HG03066 (cell line): ENCODE measurements around the gene TMEM42.
A peak's percentile ranks its signal among the peaks of the same experiment; 100 is the strongest.
"Not testable (repeated sequence)": the region's sequence is repeated elsewhere in the genome, so short reads cannot be mapped to it uniquely, and the experiment has no call there.

ENCODE experiments used
- ATAC-seq: cut with Tn5 transposase; IDR thresholded peaks from one replicate; pipeline ENCODE4 v1.9.1; 2021; ENCODE audit warnings: low read depth; ENCODE audit not compliant: unreplicated experiment

Gene TMEM42

DNA sequence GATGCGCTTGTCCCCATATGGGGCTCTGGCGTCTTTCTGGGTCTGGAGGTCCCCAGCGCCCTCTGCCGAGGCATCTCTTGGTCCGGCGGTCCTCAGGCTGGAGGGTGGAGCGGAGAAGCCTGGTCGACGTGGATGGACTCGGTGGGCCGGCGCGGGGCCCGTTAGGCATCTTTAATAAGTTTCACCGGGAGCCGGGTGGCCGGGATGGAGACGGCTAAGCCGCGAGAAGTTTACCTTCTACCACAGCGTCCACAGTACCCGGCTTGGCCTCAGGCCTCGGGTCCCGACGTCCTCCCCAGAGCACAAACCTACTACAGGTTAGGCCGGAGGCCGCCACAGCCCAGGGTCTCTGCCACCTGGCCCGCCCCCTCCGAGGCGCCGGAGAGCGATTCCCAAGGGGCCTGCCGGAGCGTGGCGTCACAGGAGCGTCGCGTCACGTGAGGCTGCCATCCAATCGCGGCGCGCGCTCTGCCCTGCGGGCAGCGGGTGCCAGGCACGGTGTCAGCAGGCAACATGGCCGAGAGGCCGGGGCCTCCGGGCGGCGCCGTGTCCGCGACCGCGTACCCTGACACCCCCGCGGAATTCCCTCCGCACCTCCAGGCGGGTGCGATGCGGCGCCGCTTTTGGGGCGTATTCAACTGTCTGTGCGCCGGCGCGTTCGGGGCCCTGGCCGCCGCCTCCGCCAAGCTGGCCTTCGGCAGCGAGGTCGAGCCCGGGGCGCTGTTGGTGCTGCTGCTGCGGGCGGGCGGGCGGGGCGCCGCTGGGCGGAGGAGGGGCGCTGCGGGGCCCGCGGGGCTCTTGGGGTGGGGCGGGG lies at the start of gene TMEM42:
Gene TMEM42, plus strand, starts transcription at position 501 of the 814 bp plus-strand sequence. Its CDS starts 13 bp downstream, at position 514.
- peak; percentile 86 for ATAC-seq

DNA sequence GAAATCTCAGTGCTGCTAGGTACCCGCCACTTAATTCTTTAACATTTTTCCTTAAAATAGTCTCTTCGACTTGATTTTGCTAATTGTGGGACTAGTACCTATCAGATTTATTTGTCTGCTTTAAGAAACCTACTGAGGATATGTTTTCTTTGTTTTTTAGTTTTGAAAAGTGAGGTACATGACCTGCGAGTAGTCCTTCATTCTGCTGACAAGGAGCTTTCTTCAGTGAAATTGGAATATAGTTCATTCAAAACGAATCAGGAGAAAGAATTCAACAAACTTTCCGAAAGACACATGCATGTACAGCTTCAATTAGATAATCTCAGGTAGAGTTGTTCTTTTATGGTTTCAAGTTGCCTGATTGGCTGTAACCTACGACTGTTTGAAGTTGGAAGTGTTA lies 47.0 kb upstream of the TMEM42 start:
- ATAC-seq, result no peak

DNA sequence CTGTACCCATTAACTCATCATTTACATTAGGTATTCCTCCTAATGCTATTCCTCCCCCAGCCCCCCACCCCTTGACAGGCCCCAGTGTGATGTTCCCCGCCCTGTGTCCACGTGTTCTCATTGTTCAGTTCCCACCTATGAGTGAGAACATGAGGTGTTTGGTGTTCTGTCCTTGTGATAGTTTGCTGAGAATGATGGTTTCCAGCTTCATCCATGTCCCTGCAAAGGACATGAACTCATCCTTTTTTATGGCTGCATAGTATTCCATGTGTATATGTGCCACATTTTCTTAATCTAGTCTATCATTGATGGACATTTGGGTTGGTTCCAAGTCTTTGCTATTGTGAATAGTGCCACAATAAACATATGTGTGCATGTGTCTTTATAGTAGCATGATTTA lies 45.4 kb upstream of the TMEM42 start:
- not testable (repeated sequence) for ATAC-seq

DNA sequence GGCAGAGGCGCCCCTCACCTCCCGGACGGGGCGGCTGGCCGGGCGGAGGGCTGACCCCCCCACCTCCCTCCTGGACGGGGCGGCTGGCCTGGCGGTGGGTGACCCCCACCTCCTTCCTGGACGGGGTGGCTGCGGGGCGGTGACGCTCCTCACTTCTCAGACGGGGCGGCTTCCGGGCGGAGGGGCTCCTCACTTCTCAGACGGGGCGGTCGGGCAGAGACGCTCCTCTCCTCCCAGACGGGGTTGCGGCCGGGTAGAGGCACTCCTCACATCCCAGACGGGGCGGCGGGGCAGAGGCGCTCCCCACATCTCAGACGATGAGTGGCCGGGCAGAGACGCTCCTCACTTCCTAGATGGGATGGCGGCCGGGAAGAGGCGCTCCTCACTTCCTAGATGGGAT lies 40.5 kb upstream of the TMEM42 start:
- not testable (repeated sequence) for ATAC-seq

DNA sequence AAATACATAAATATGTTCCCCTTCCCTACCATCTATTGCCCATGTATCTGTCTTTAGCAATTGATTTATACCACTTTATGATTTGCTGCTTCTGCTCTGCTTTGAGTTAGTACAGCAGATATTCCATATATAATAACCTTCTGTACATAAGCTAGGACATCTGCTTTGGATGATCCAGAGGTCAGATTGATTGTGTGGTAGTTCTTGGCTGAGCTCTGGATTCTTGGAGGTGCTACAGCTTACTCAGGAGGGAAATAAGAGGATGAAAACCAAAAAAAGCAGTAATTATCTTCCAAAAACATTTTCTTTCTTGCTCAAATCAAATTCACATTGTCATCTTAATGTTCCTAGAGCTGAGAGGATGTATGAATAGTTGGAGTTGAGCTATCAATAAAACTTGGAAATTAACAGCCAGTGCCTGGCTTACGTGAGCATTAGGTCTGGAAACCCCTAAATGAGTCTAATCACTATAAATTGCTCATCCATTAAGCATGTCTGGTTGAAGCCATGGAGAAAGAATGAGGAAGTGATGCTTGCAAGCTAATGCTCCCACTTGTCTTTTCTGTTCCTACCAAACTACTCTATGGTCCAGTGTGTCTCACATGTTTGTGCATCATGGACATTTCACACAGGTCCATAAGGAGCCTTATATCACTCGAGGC lies 36.3 kb upstream of the TMEM42 start:
- ATAC-seq, result no peak

DNA sequence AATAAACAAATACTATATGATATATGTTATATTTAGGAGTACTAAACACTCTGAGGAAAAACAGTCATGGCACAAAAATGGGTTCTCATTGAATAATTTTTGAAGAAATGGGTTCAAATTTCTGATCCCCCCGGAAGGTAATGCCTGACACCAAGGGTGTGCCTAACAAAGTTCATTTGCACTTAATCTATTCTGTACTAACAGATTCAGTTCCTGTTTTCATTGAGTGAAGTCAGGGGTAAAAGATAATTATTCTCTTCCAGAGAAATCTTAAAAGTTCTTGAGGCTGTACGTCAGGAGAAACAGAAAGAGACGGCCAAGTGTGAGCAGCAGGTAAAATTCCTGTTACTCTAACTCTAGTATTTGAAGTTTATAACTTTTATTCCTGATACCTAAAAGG lies 34.5 kb upstream of the TMEM42 start:
- ATAC-seq, result no peak

DNA sequence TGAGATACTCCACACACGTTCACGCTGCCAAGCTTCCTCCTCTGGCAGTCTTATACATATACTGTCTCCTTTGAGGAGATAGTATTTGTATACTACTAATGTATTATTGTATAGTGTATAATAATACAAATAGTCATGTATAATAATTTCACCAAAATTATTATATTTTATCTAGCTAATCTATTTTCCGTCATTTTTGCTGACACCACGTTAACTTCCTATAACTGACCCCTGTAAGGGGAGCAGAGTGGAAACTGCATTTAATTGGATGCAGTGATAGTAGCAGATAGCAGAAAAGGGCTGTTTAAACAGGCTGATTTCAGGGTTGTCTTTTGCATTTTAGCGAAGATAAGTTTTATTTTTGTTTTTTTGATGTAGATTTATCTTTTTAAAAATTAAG lies 30.5 kb upstream of the TMEM42 start:
- no peak for ATAC-seq

DNA sequence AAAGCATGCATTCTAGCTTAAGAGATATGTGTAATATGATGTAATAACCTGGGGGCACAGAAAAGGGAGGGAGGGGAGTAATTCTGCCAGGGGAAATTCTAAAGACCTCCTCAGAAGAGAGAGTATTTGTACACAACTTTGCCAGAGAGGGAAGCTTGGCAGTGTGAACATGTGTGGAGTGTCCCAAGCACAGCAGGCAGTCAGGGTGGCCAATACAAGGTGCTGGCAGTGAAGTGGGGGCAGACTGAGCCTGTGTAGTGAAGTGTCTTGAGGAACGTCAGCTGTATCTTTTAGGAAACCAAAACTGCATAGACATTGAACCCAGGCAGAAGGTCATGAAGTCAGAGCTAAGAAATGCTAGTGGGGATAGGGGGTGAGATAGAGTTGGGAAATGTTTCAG lies 29.7 kb upstream of the TMEM42 start:
- no peak for ATAC-seq

DNA sequence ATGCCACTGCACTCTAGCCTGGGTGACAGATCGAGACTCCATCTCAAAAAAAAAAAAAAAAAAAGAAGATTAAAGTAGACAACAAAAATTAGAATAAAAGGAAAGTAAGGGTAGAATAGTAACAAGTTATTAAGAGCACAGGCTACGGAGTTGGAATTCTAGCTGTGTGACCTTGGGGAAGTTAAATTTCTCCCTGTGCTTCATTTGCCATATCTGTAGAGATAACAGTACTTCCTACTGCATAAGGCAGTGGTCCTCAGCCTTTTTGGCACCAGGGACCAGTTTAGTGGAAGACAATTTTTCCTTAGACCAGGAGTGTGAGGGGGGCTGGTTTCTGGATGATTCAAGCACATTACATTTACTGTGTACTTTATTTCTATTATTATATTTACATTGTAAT lies 28.7 kb upstream of the TMEM42 start:
- ATAC-seq, result no peak

DNA sequence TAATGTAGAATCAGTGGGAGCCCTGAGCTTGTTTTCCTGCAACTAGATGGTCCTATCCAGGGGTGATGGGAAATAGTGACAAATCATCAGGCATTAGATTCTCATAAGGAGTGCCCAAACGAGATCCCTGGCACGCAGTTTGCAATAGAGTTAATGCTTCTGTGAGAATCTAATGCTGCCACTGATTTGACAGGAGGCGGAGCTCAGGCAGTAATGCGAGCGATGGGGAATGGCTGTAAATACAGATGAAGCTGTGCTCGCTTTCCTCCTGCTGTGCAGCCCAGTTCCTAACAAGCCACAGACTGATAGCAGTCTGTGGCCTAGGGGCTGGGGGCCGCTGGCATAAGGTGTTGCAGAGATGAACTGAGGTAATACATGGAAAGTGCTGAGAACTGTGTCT lies 28.3 kb upstream of the TMEM42 start:
- no peak for ATAC-seq

DNA sequence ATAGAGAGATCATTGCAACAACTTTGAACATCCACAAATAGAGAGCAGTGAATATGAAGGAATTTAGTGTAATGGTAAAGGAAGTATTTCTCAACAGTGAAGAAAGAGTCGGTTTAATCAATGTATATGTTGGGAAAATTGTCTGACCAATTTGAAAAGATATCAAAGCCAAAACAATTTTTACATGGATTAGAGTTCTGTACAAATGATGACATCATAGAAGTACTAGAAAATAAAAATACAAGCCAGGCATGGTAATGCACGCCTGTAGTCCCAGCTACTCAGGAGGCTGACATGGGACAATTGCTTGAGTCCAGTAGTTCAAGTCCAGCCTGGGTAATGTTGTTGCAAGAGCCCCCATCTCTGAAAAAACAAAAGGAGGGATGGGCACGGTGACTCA lies 26.0 kb upstream of the TMEM42 start:
- no peak for ATAC-seq

DNA sequence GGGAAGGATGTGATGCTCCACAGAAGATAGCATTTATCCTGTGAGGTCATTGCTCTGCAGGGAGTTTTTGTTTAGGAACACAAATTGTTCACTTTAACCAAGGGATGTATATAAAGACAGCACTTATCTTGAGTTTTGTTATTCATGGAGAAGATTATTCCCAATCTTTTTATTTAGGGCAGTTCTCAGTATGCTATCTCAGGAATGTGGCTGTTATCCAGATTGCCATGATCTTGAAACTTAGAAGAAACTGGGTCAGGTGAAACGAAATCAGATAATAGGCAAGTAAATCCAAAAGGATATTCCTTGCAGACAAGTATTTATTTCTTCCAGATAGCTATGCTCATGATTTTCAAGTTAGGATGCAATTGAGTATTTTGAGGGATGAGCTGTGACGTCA lies 19.3 kb upstream of the TMEM42 start:
- ATAC-seq, result no peak

DNA sequence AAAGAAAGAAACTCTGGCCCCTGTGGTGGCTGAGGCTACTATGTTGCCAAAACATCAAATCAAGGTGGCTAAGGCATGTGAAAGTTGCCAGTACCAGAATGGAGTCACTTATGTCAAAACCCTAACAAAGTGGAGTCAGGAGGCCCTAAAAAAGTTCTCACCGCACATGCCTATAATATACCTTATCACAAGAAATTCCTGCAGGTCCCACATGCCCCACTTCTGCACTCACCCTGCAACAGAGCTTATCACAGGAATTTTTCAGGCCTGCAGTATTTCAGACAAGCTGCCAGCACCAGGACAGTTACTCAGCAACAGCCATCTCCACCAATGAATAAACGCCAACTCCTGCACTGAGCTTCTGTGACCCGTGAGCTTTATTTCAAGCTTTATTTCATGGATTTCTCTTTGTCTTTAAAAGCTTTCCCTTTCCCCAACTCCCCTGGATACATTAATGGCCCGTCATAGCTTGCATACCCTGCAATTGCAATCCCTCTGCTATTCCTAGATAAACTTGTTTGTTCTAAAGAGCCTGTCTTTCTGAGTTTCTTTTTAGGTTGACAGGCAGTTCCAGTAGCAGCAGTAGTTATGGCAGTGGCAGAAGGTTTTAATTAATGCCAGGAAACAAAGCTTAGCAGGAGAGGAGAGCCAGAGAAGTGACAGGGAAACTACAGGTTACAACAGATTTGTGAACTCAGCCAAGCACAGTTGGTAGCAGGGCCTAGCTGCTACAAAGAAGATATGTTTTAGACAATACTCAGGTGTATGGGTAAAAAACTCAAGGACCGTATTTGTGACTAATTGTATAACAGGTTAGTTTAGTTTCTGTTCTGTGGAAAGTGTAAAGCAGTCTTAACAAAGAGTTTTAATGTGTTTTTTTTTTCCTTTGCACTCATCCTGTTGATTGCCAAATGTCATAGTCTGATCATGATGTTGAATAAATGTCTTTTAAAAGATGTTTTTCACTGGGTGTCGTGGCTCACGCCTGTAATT lies 15.9 kb upstream of the TMEM42 start:
- ATAC-seq, result no peak

DNA sequence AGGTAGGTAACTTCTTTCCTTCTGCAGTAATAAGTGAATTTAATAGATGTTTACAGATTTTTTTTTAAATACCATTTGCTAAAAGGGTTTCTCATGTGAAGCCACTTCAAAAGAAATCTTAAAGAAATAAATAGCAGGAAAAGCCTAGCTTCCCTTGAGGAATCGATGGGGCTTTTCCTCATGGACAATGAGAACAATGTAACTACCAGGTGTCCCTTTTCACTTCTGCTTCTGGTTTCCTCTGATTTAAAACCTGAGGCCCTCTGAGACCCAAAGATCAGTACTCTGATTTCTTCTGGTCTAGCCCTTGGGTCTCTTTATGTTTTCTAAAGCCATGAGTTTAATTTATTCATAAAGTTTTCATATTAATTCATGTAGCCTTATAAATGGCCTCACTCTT lies 13.1 kb upstream of the TMEM42 start:
- ATAC-seq, result no peak

DNA sequence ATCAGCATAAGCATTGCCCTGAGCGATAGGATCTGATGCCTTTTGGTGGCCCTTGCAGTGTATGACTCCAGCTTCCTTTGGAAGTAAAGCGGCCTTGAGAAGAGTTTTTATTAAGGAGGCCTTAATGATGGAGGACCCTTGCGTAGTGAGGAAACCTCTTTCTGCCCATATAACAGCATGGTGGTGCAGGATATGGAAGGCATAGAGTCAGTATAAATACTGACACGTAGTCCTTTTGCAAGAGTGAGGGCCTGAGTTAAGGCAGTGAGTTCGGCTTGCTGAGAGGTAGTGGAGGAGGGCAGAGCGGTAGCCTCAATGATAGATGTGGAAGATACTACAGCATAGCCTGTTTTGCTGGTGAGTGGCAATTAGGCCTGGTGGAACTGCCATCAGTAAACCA lies 5.0 kb upstream of the TMEM42 start:
- ATAC-seq, result not testable (repeated sequence)

DNA sequence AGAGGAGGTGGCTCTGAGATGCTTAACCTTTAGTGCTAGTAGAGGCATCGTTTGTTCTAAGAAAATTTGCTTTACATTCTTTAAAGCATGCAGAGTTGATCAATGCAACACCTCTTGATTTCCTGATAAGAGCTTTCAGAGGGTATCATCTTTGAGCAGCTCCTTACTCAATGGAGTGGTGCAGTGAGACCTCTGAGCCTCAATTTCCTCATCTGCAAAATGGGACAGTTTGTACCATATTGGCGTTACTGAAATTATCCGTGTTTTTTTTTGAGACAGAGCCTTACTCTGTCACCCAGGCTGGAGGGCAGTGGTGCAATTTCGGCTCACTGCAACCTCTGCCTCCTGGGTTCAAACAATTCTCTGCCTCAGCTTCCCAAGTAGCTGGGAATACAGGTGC lies 1.6 kb upstream of the TMEM42 start:
- ATAC-seq, result no peak

DNA sequence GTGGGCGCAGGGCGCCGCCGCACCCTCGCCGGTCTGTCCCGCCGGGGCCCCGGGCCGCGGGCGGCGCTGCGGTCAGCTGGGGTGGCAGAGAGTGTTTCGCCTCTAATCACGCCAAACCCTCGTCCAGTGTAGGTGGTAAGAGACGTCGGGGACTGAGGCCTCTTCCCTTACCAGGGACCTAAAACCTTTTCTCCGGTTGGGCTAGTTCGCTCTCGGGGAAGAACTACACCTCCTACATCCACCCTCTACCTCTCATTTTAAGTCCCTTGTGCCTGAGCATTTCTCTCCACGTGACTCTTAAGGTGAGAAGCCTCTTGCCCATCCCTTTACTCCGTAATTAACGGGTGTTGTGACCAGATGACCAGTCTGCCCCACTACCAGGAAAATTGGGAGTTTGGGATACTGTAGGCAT lies 520 bp downstream of the TMEM42 start:
- ATAC-seq, result peak; percentile 29

DNA sequence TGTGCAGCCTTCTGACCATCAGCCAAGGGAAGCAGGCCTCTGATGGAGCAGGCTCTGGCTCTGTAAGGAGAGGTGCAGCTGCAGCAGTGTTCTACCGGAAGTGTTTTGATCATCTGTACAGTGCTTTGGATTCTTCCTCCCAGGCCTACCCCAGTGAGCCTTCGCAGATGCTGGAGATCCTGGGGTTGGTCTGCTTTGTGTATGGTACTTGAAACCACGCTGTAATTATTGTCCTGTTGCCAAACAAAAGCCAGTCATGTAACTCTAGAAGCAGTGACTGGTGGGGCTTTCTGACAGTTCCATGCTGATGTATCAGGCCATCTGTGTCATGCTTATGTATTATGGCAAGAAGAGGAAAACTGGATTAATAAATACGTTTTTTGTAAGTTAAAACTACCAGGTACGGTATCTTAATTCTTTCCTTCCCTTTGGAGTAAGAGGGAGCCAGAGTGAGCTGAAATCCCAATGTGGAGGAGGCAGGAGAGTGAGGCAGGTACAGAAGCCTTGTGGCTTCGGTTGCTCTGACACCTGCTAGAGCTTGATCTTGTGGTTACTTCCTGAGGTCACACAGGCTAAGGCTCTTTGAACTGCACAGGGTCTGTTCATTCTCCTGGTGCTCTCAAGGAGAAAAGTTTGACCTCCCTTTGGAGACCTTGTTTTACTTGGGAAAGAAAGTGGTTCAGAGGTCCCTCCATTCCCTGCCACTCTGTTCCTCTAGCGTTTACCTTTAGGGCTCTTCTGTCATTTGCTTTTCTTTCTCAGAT lies 3.7 kb downstream of the TMEM42 start:
- ATAC-seq, result no peak

DNA sequence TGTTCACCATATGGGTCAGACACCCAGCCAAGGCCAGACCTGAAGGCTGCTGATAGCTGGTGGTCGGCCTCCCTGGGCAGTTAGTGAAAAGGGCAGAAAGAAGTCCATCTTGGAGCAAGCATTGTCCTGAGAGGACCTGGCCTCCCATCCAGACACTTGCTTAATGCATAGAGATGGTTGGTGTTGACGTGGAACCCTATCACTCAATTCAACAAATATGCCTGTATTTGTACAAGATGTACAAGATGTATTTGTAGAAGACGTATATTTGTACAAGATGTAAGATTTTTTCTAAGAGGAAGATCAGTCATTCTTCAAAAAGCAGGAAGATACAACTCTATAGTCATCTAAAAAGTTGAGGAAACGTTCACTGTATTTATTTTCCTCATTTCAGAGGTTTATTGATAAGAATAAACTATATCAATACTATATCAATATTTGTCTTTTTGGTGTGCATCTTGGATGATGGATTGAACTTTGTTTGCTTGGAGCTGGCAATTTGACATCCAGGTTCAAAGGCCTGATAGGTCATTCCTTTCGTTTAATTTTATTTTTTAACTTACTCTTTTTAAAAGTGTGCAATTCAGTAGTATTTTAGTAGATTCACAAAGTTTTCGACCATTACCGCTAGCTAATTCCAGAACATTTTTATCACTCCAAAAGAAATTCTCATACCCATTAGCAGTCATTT lies 5.9 kb downstream of the TMEM42 start:
- ATAC-seq, result no peak
